ENCODE measurements around the gene UBA1. TPM values are rescaled to one million over a fixed set of nuclear protein-coding genes. Genes with fewer than 3 reads are reported as not detected.

Gene UBA1
- total RNA-seq, 1 experiment from 2014 or later, result 275 TPM

- no peak overlapping the region for H2AFZ ChIP-seq (ENCODE audit: low read depth, low read length, poor library complexity, severe bottlenecking)
- no peaks in the 10 kb centered on the region for H3K9me2 ChIP-seq (ENCODE audit: insufficient read depth)
- RAD21 ChIA-PET (ENCODE audit: low non-redundant PET in 1 of 2, low total read pairs in 2 of 2, uncharacterized antibody in 2 of 2, unreplicated experiment in 2 of 2), result no interaction called here
- CTCF ChIA-PET, result no interaction called here
- no peak for ATAC-seq
- H3K79me2 ChIP-seq (ENCODE audit: insufficient read depth, low read length), result no peaks in the 10 kb centered on the region
- H3K4me3 ChIP-seq (replicated peaks in 1 of 2; ENCODE audit: low read depth in 1 of 2, low read length in 2 of 2), result no peak overlapping the region
- no peaks in the 10 kb centered on the region for H3K9me3 ChIP-seq (ENCODE audit: control insufficient read depth in 1 of 2, insufficient read depth in 1 of 2, low read depth in 1 of 2, low read length in 2 of 2)
- BruUV-seq (replicated peaks), result no TSS peak
- intact Hi-C loops (cut with micrococcal nuclease), result no loop called here
- TF ChIP-seq SIN3A (IDR thresholded peaks at IDR 0.05; ENCODE audit: low read depth) (no peak), CTCF (IDR thresholded peaks at IDR 0.05 in 2 of 3, conservative IDR thresholded peaks at IDR 0.05 in 1 of 3; ENCODE audit: borderline replicate concordance in 1 of 3, insufficient read depth in 1 of 3, low read depth in 2 of 3, low read length in 2 of 3) (no peak), ATF3 (IDR thresholded peaks at IDR 0.05) (no peak), CBX3 (IDR thresholded peaks at IDR 0.05; ENCODE audit: low read depth) (no peak), SP1 (IDR thresholded peaks at IDR 0.05; ENCODE audit: low read depth) (no peak), SRF (IDR thresholded peaks at IDR 0.05; ENCODE audit: low read depth) (no peak), TCF7L2 (IDR thresholded peaks at IDR 0.05; ENCODE audit: borderline replicate concordance, extremely low read depth, insufficient read depth, insufficient read length) (no peak), ZFX (IDR thresholded peaks at IDR 0.05) (no peak), FOSL1 (IDR thresholded peaks at IDR 0.05; ENCODE audit: low read depth) (no peak), RAD21 (IDR thresholded peaks at IDR 0.05; ENCODE audit: low read depth) (no peak), CEBPB (IDR thresholded peaks at IDR 0.05; ENCODE audit: low read depth) (no peak), JUND (IDR thresholded peaks at IDR 0.05) (no peak), POLR2A (IDR thresholded peaks at IDR 0.05; ENCODE audit: borderline replicate concordance, extremely low read depth, insufficient read depth, insufficient read length) (no peak)
- H3K27me3 ChIP-seq (ENCODE audit: insufficient read depth, low read length), result no peaks in the 10 kb centered on the region
- H3K9ac ChIP-seq (ENCODE audit: low read length), result no peak overlapping the region
- H4K20me1 ChIP-seq (ENCODE audit: insufficient read depth), result no peaks in the 10 kb centered on the region
- no peaks in the 10 kb centered on the region for H3K4me1 ChIP-seq (ENCODE audit: control insufficient read depth in 1 of 2, insufficient read depth in 2 of 2, low read length in 2 of 2)
- no peaks in the 10 kb centered on the region for H3K36me3 ChIP-seq (ENCODE audit: control insufficient read depth in 1 of 2, insufficient read depth in 2 of 2, low read length in 2 of 2)
- no peak overlapping the region for H3K27ac ChIP-seq (ENCODE audit: low read depth, low read length)
- no peak for DNase-seq (ENCODE audit: low read depth, low spot score)
- POLR2A ChIA-PET, result no interaction called here
- no peak overlapping the region for H3K4me2 ChIP-seq (ENCODE audit: low read length)
Observed at GRCh38 chrX:47174846-47175587, 18.6 kb upstream of the UBA1 start.
